ENCODE data around the gene HMGN4.
"Not testable (repeated sequence)": the region's sequence is repeated elsewhere in the genome, so short reads cannot be mapped to it uniquely, and the experiment has no call there.

The HMGN4 gene

GRCh38 chr6:26533532-26533931 is 4.6 kb upstream of the HMGN4 start:
- peak overlapping the region; percentile 84 for H3K27ac Mint-ChIP-seq

GRCh38 chr6:26534681-26535465 is 3.3 kb upstream of the HMGN4 start:
- Mint-ChIP-seq H3K4me1 (ENCODE audit: low read depth) (peaks cover 65% of the 10 kb centered on the region), H3K36me3 (ENCODE audit: low read depth) (peaks cover 10% of the 10 kb centered on the region), H3K9me3 (no peaks in the 10 kb centered on the region), H3K27me3 (peaks cover 8% of the 10 kb centered on the region), H3K4me3 (no peak overlapping the region), H3K27ac (no peak overlapping the region)

More at GRCh38 chr6:26533532-26533931, 4.6 kb upstream of the HMGN4 start:
- Mint-ChIP-seq H3K9me3 (no peaks in the 10 kb centered on the region), H3K36me3 (ENCODE audit: low read depth) (peaks cover 8% of the 10 kb centered on the region), H3K4me3 (peak overlapping the region; percentile 93), H3K27me3 (peaks cover 8% of the 10 kb centered on the region), H3K4me1 (ENCODE audit: low read depth) (peaks cover 54% of the 10 kb centered on the region)

DNA sequence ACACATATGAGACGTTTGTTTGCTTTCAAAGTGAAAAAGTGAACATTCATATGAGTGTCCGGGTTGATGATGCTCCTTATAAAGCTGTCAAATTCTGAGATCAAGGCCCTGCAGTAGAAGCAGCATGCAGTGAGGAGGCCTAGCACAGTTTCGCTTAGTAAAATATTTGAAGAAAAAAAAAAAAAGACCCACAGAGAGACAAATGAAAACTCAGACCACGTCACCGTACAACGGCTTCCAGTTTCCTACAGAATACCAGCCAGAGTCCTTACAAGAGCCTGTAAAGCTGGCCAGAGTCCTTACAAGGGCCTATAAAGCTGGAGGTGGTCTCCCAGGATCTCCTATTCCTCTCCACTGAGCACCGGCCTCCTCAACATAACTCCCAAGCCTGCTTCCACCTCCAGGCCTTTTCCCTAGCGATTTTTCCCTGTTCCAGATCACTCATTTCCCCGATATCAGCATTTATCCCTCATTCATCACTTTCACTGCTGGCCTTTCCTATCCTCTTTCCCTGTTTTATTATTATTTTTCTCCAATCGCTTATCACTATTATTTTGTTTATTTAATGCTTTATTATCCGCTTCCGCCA is 1.5 kb upstream of the HMGN4 start:
- Mint-ChIP-seq H3K4me3 (peak overlapping the region; percentile 93), H3K4me1 (ENCODE audit: low read depth) (peaks cover 78% of the 10 kb centered on the region), H3K27ac (peak overlapping the region; percentile 98), H3K9me3 (no peaks in the 10 kb centered on the region), H3K36me3 (ENCODE audit: low read depth) (peaks cover 25% of the 10 kb centered on the region), H3K27me3 (peaks cover 8% of the 10 kb centered on the region)

DNA sequence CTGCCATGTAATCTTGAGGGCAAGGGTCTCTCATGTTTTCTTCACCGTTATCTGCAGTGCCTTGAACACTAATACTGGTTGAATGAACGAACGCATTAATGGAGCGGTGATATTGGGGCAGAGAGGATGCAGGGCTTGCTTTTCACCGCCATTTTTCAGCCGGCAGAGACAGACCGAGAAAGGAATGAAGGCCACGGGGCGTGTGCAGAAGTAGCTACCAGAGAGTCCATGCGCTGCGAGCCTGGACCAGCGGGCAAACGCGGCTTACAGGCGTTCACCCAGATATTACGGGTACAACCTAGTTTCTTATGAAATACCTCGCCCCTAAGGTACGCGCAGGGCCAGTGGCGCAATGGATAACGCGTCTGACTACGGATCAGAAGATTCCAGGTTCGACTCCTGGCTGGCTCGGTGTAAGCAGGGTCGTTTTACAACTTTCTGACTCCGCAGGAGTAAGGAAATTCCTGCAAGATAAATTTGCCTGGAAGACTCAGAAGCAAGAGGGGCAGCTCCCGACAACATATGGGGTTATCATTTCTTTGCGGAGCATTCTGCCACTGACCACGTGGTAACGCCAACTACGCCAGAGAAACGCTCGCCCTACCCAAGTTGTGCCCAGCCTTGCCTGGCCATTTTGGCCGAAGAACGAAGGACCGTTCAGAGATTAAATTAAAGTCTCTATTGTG is 863 bp upstream of the HMGN4 start:
- Mint-ChIP-seq H3K27me3 (peaks cover 8% of the 10 kb centered on the region), H3K9me3 (no peaks in the 10 kb centered on the region), H3K27ac (peak overlapping the region; percentile 98), H3K4me3 (peak overlapping the region; percentile 93), H3K4me1 (ENCODE audit: low read depth) (peaks cover 77% of the 10 kb centered on the region), H3K36me3 (ENCODE audit: low read depth) (peaks cover 29% of the 10 kb centered on the region)

- Mint-ChIP-seq H3K4me3 (peak overlapping the region; percentile 93), H3K36me3 (ENCODE audit: low read depth) (peaks cover 39% of the 10 kb centered on the region), H3K9me3 (no peaks in the 10 kb centered on the region), H3K27me3 (peaks cover 8% of the 10 kb centered on the region), H3K27ac (peak overlapping the region; percentile 98), H3K4me1 (ENCODE audit: low read depth) (peaks cover 75% of the 10 kb centered on the region)
These were observed 371 bp downstream of the HMGN4 start for GRCh38 chr6:26538572-26538902.

DNA sequence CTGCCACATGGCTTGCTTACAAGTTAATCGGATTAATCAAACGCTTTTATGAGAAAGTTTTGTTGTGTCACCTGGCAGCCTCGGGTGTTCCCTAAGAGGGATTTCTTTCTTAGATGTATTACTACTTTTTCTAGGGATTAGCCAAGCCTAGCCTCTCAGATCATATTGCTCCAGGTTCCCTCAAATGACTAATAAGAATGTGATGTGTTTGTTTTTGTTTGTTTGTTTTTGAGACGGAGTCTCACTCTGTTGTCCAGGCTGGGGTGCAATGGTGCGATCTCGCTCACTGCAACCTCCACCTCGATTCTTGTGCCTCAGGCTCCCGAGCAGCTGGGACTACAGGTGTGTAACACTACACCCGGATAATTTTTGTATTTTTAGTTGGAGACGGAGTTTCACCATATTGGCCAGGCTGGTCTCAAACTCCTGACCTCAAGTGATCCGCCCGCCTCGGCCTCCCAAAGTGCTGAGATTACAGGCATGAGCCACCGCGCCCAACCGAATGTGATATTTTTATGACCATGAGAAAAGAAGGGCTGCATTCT is 977 bp downstream of the HMGN4 start:
- Mint-ChIP-seq H3K4me1 (ENCODE audit: low read depth) (peaks cover 75% of the 10 kb centered on the region), H3K9me3 (no peaks in the 10 kb centered on the region), H3K4me3 (peak overlapping the region; percentile 93), H3K36me3 (ENCODE audit: low read depth) (peaks cover 44% of the 10 kb centered on the region), H3K27ac (peak overlapping the region; percentile 98), H3K27me3 (peaks cover 8% of the 10 kb centered on the region)

DNA sequence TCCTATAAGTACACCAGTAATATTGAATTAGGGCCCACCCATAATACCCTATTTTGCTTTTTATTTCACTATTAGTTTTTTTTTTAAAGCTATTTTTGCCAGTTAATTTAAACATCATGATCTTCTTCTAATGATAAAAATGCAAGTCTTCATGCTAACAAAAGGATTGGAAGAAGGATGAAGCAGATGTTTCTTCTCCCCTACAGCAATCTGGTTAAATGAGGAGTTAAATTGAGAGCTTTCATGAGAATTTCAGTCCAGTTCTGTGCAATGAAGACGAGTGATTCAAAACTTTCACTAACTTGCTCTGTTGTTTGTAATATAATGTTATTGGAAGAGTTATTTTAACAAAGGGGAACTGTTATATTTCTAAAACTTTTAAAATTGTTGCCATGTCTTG is 3.4 kb downstream of the HMGN4 start:
- Mint-ChIP-seq H3K9me3 (no peaks in the 10 kb centered on the region), H3K27ac (no peak overlapping the region), H3K27me3 (peaks cover 8% of the 10 kb centered on the region), H3K36me3 (ENCODE audit: low read depth) (peaks cover 69% of the 10 kb centered on the region), H3K4me1 (ENCODE audit: low read depth) (peaks cover 64% of the 10 kb centered on the region), H3K4me3 (no peak overlapping the region)

DNA sequence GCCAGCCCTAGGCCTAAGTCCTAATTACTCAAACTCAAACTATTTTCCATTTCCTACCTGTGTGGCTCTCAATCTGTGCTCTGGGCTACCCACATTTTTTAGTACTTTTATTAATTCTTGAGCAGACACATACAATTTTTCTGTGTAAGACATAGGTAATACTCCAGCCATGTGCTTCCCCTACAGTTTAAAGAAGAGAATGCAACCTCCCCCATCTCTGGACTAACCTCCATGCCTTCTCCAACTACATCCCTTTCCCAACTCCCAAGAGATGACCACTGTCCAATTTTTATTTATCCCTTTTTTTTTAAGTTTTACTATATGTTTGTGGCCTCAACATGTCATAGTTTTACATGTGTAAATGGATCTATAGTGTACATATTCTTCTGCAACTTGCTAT is 5.8 kb downstream of the HMGN4 start:
- H3K27me3 Mint-ChIP-seq, result no peaks in the 10 kb centered on the region
- peaks cover 66% of the 10 kb centered on the region for H3K36me3 Mint-ChIP-seq (ENCODE audit: low read depth)

GRCh38 chr6:26544473-26544872 is 6.3 kb downstream of the HMGN4 start:
- no peaks in the 10 kb centered on the region for H3K27me3 Mint-ChIP-seq
- H3K4me3 Mint-ChIP-seq, result no peak overlapping the region
- no peaks in the 10 kb centered on the region for H3K9me3 Mint-ChIP-seq
- H3K4me1 Mint-ChIP-seq (ENCODE audit: low read depth), result peaks cover 46% of the 10 kb centered on the region
- no peak overlapping the region for H3K27ac Mint-ChIP-seq
- H3K36me3 Mint-ChIP-seq (ENCODE audit: low read depth), result peaks cover 66% of the 10 kb centered on the region

More for the DNA sequence above, 5.8 kb downstream of the HMGN4 start:
- peaks cover 47% of the 10 kb centered on the region for H3K4me1 Mint-ChIP-seq (ENCODE audit: low read depth)
- no peak overlapping the region for H3K27ac Mint-ChIP-seq
- H3K4me3 Mint-ChIP-seq, result no peak overlapping the region
- H3K9me3 Mint-ChIP-seq, result no peaks in the 10 kb centered on the region

DNA sequence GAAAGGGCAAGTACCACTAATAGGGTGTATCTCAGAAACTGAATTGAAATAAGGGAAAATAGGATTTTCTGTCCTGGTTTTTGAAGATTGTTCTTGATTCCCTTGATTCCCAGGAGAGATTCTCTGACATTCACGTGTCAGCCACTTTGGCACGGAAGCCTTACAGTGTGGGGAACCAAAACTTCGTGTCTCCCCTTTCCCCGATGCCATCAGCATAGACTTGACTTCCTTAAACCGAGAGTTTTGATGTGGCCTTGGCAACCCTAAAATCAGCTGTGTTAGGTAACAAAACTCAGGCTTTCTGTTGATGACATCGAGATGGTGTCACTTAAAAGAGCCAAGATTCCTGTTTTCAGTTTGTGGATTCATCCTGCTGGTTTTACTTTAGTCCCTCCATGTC is 7.5 kb downstream of the HMGN4 start:
- Mint-ChIP-seq H3K4me1 (ENCODE audit: low read depth) (peaks cover 45% of the 10 kb centered on the region), H3K36me3 (ENCODE audit: low read depth) (peaks cover 56% of the 10 kb centered on the region), H3K4me3 (no peak overlapping the region), H3K9me3 (no peaks in the 10 kb centered on the region), H3K27ac (peak overlapping the region; percentile 6), H3K27me3 (no peaks in the 10 kb centered on the region)

GRCh38 chr6:26547363-26547762 is 9.2 kb downstream of the HMGN4 start:
- not testable (repeated sequence) for H3K27ac Mint-ChIP-seq, H3K27me3 Mint-ChIP-seq, H3K9me3 Mint-ChIP-seq, H3K4me3 Mint-ChIP-seq
- peaks cover 30% of the 10 kb centered on the region for H3K4me1 Mint-ChIP-seq (ENCODE audit: low read depth)
- peaks cover 44% of the 10 kb centered on the region for H3K36me3 Mint-ChIP-seq (ENCODE audit: low read depth)

DNA sequence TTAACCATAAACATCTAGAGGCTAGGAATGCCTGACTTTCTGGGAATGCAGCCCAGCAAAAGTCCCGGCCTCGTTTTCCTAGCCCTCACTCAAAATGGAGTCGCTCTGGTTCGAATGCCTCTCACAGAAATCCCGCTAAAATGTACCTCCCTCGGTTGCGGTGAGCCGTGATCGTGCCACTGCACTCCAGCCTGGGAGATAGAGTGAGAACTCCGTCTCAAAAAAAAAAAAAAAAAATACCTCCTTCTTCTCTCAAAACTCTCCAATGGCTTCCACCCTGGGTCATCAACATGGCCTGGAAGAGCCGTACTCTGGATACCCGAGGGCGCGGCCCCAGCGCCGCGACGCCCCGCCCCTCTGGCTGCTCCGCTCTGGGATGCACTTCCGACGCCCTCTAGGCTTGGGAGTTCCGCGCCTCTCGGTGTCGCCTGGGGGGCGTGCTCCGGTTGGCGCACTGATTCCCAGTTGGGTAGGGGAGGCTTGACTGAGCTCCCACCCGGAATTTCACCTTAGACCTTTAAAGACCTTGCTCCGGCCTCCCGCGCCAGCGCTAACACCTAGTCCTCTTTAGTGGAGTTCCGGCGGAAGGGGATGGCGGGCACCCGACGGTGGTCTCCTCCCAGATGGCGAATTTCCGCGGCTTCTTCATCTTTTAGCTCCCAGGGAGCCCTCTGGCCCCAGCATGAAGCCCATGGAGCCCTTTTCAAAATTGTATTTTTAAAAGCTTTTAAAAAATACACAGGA is 12.3 kb downstream of the HMGN4 start:
- Mint-ChIP-seq H3K4me1 (ENCODE audit: low read depth) (peaks cover 17% of the 10 kb centered on the region), H3K27me3 (no peaks in the 10 kb centered on the region), H3K9me3 (no peaks in the 10 kb centered on the region), H3K4me3 (peak overlapping the region; percentile 90), H3K36me3 (ENCODE audit: low read depth) (peaks cover 16% of the 10 kb centered on the region), H3K27ac (peak overlapping the region; percentile 69)

- Mint-ChIP-seq H3K27me3 (no peaks in the 10 kb centered on the region), H3K9me3 (no peaks in the 10 kb centered on the region), H3K4me3 (no peak overlapping the region), H3K4me1 (ENCODE audit: low read depth) (peaks cover 33% of the 10 kb centered on the region), H3K36me3 (ENCODE audit: low read depth) (no peaks in the 10 kb centered on the region), H3K27ac (no peak overlapping the region)
These were observed 14.0 kb downstream of the HMGN4 start for GRCh38 chr6:26552205-26552604.

DNA sequence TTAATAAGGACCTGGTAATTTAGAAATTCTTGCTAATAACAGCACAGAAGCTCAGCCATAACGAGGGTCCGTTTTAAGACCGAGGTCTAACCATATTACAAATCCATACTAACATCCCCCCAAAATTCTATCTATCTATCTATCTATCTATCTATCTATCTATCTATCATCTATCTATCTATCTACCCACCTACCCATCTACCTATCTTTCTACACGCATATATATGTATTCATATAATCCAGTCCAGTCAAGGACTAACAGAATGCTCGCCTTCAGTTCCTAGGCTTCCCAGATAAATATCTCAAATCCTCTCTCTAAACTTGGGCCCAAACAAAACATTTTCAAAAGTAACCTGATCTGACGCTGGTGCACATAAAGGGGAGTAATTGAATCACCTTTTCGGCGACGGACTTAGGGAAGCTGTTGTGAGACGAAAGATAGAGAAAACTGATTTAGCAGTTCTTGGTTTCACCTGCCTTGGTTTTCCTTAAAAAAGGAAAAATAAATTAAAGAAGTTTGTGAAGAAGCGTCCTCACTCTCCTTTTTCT is 14.5 kb downstream of the HMGN4 start:
- H3K4me1 Mint-ChIP-seq (ENCODE audit: low read depth), result peaks cover 33% of the 10 kb centered on the region
- no peaks in the 10 kb centered on the region for H3K9me3 Mint-ChIP-seq
- H3K4me3 Mint-ChIP-seq, result no peak overlapping the region
- H3K36me3 Mint-ChIP-seq (ENCODE audit: low read depth), result no peaks in the 10 kb centered on the region
- no peaks in the 10 kb centered on the region for H3K27me3 Mint-ChIP-seq
- no peak overlapping the region for H3K27ac Mint-ChIP-seq
